HG03565 (cell line): ENCODE data around the gene P2RX3.
"Not testable (repeated sequence)": the region's sequence is repeated elsewhere in the genome, so short reads cannot be mapped to it uniquely, and the experiment has no call there.

Experiments used
- ATAC-seq: cut with Tn5 transposase; IDR thresholded peaks from one replicate; pipeline ENCODE4 v1.9.1; 2021; ENCODE audit warnings: mild to moderate bottlenecking, moderate library complexity; ENCODE audit not compliant: unreplicated experiment

P2RX3 gene

DNA sequence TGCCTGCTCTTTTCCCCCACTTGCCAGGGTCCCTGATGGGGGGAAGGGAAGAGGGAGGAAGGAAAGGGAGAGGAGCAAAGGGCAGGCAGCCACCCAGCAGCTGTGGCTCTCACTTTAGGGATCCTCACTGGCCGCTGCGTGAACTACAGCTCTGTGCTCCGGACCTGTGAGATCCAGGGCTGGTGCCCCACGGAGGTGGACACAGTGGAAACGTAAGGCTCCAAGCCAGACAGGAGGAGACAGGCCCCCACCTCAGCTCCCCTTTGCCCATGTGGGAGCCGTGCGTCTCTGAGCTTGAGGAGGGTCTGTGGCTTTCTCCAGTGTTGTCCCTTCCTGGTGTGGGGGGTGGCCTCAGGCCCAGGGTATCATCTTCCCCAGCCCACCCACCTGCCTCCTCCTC lies 9.9 kb downstream of the P2RX3 start:
- ATAC-seq: no peak

- ATAC-seq: no peak
Observed at GRCh38 chr11:57348636-57349313, 10.6 kb downstream of the P2RX3 start.

DNA sequence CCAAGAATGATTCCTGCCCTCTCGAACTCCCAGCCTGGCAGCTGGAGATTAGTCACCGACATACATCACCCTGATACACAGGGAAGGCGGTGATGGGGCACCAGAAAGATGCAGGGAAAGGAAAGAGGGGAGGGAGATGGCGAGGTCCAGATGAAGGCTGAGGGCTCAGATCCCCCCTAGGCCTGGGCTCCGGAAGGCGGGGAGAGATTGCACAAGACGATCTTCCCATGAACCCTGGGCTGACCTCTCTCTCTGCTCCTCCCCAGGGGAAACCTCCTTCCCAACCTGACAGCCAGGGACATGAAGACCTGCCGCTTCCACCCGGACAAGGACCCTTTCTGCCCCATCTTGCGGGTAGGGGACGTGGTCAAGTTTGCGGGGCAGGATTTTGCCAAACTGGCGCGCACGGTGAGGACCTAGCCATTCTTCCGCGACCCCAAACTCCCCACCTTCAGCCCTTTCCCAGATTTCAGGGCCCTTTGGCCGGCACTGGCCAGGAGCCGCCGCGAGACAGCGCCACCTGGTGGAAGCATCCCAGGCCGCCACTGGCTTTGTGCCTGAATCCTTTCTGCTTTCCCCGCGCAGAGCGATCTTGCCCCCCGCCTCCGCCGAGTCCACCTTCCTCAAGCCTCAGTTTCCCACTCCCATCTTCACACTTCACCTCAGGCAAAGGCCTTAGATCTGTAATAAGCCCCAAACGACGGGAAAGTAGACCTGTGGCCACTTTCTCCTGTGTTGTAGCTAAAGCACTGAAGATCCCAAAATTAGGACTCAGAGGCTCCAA lies 11.5 kb downstream of the P2RX3 start:
- ATAC-seq: no peak

GRCh38 chr11:57353036-57353435 lies 14.9 kb downstream of the P2RX3 start:
- no peak for ATAC-seq

DNA sequence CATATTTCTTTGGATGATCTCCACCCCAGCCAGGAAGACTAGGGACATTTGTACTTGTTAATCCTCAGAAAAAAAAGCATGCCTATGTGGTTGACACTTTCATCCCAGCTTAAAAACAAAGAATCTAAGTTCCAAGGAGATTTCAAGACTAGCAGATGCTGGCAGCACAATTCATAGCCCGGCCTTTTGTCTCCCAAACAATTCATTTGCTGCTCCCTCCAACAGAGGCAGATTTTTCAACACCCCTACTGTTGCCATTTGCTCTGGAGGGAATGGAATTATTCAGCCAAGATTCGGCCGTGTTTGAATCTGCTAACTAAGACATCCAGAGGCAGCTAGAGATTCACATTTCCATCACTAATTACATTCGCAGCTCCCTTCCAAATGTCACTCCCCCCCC lies 15.3 kb downstream of the P2RX3 start:
- no peak for ATAC-seq

DNA sequence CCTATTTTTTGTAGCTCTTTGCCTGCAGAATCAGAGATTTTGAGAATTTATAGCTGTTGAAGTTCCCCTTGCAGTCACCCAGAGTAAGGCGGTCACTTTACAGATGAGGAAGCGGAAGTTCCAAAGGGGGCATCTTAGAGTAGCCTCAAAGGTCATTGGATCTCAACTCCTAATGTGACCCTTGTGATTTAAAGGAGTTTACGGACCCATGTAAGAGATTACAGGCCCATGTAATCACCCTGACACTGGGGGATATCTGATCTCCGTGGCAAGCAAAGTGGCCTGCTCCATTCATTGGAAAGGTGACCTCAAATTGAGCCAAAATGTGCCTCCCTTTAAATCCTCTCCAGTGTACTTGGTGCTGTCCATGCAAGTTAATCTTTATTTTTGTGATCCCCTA lies 15.7 kb downstream of the P2RX3 start:
- no peak for ATAC-seq

GRCh38 chr11:57354699-57355098 lies 16.5 kb downstream of the P2RX3 start:
- ATAC-seq: no peak

DNA sequence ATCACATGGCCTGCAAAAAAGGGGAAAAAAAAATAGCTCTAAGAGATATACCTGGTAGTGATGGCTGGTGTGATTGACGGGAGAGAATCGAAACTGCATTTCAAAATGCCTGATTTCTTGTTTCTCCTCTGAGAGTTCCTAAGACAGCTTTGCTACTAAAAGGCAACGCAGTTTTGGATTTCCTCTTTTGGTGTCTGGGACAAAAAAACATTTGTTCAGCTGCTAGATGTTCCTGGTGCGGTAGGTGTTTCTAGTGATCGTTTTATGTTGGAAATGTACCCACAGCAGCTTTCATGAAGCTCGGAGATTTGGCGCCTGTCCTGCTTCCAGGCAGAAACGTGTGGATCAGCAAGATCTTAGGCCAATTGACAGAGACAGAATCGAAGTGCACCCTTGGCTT lies 18.1 kb downstream of the P2RX3 start:
- ATAC-seq: no peak

DNA sequence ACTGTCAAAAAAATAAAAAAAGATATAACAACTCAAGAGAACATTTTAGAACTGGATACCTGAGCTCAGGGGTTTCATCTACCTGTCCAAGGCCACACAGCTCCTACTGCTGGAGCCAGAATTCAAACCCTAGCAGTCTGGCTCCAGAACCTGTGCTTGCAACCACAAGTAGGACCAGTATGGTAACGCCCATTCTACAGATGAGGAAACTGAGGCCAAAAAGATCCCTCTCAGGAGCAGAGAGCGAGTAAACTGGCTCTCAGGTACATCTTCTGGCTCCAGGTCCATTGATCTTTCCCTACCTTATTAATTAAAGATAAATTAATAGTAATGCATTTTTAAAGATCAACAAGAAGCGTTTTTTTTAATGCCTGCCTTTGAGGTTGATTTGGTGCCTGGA lies 19.2 kb downstream of the P2RX3 start:
- ATAC-seq: no peak

GRCh38 chr11:57357856-57358255 lies 19.7 kb downstream of the P2RX3 start:
- no peak for ATAC-seq

- ATAC-seq: no peak
Observed at GRCh38 chr11:57358543-57358961, 20.4 kb downstream of the P2RX3 start.

- no peak for ATAC-seq
Observed at GRCh38 chr11:57358991-57359390, 20.8 kb downstream of the P2RX3 start.

DNA sequence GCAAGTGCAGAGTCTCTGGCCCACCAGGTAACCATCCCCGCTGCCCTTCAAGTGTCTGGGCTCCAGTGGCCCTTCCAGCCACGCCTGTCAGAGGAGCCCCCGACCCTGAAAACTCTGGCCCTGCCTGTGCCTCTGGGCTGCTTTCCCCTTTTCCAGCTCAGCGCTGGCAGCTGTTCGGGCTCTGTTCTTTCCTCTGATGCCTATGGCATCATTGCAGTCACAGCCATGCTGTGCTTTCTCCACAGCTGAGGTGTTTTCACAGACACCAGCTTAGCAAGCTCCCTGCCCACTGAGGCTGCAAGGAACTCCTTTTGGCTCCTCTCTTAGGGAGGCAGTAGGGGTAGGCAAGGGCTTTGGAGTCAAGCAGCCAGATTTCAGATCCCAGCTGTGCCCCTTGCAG lies 21.2 kb downstream of the P2RX3 start:
- ATAC-seq: no peak

- ATAC-seq: no peak
Observed at GRCh38 chr11:57359896-57360690, 21.9 kb downstream of the P2RX3 start.

- ATAC-seq: no peak
Observed at GRCh38 chr11:57360991-57361390, 22.8 kb downstream of the P2RX3 start.

DNA sequence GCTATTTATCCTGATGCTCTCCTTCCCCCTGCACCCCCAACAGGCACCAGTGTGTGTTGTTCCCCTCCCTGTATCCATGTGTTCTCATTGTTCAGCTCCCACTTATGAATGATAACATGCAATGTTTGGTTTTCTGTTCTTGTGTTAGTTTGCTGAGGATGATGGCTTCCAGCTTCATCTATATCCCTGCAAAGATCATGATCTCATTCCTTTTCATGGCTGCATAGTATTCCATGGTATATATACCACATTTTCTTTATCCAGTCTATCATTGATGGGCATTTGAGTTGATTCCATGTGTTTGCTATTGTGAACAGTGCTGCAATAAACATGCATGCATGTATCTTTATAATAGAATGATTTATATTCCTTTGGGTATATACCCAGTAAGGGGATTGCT lies 23.3 kb downstream of the P2RX3 start:
- ATAC-seq: not testable (repeated sequence)

DNA sequence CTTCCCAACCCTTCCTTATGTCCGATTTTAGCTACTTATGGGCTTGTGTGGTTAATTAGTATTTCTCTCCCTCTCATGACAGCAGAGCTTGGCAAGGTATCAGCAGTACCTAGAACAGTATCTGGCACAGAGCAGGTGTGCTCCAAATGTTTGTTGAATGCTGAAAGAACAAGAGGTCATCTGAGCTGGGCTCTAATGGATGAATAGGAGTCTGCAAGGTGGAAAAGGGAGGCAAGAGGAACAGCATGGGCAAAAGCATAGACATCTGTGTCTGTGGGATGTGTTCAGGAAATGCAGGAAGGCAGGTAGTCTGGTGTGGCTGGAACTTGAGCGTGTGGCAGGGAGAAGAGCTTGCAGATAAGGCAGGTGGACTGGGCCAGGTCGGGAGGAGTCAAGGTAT lies 23.8 kb downstream of the P2RX3 start:
- ATAC-seq: no peak

GRCh38 chr11:57363131-57364080 lies 25.3 kb downstream of the P2RX3 start:
- no peak for ATAC-seq

DNA sequence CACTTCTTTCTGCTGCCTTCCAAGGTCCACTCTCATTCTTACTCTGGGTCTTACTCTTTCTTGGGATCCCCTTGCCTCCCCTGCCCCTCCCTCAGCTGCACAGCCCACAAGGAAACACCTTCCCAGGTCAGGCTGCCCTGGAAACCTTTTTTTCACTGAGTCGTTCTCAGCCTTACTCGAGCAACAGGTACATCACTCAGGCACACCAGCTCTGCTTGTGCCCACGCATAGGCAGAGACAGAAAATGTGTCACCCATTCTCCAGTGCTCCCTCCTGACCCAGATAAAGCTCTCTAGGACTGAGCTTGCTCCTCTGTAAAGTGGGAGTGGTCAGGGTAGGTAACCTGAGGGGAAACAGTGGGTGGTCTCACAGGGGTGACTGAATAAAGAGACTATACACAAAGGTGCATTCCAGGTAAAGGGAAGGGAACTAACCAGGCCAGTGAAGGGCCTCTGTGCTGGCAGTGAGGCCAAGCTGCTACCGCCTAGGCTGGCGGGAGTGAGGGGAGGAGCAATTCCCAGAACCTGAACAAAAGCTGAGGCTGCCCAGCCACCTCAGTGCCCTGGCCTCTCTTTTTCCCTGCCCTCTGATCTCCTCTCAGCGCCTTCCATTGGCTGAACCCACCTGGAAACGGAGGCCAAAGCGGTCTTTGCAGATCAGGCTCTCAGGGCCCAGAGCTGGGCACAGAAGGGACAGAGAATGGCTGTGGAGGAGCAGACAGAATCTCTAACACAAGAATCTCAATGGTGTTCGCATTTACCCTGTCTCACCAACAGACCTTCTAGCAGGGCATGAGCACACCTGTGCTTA lies 26.9 kb downstream of the P2RX3 start:
- ATAC-seq: no peak
